ENCODE results near the gene TMEM164.

DNA sequence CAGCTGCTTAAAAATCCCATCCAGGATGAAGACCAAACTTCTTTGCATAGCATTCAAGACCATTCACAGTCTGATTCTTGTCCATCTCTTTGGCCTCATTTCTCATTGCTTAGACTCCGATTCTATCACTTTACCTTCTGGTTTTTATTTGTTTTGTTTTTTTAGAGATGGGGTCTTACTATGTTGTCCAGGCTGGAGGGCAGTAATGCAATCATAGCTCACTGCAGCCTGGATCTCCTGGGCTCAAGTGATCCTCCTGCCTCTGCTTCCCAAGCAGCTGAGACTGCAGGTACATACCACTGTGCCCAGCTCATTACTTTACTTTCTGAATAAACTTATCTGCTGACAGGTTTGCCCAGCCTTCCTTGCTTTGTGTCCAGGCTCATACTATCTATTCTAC is 152.8 kb downstream of the TMEM164 start:
- no peak for TF ChIP-seq POLR2A (IDR thresholded peaks at IDR 0.05; ENCODE audit: low read depth, low read length)
- no peak for TF ChIP-seq POLR2AphosphoS5 (IDR thresholded peaks at IDR 0.05; ENCODE audit: low read depth, low read length)
- TF ChIP-seq TAF1 (IDR thresholded peaks at IDR 0.05; ENCODE audit: borderline replicate concordance, low read depth, low read length) = no peak

All from GM12892 (cell line).